Liver (tissue), 3 donors: Measurements from ENCODE around the gene GRIPAP1.

Experiments
- ATF3 ChIP-seq: IDR thresholded peaks from 2 replicates; pipeline ENCODE4 v1.6.1; 2016; ENCODE audit warnings: antibody characterized with exemption
- CTCF ChIP-seq: fragments of 150-350 bp; IDR thresholded peaks from 2 replicates; pipeline ENCODE4 v1.5.1; 2017; ENCODE audit warnings: improper control_type of control experiment, low read depth, low read length; ENCODE audit not compliant: missing input control
- EGR1 ChIP-seq, 2 donors: IDR thresholded peaks; 2 replicates each; pipeline ENCODE4 v1.6.1; 2016 to 2018; ENCODE audit warnings: antibody characterized with exemption in 2 of 2, low read depth in 2 of 2
- JUND ChIP-seq, 2 donors: IDR thresholded peaks; 2 replicates each; pipeline ENCODE4 v1.6.1; 2016; ENCODE audit warnings: antibody characterized with exemption in 2 of 2
- RAD21 ChIP-seq, 2 donors: IDR thresholded peaks; 2 replicates each; pipeline ENCODE4 v1.6.1; 2016; ENCODE audit warnings: antibody characterized with exemption in 2 of 2, mild to moderate bottlenecking in 2 of 2
- REST ChIP-seq: IDR thresholded peaks from 2 replicates; pipeline ENCODE4 v1.6.1; 2016; ENCODE audit warnings: antibody characterized with exemption, mild to moderate bottlenecking
- RXRA ChIP-seq, 2 donors: IDR thresholded peaks; 2 replicates each; pipeline ENCODE4 v1.6.1; 2017 to 2018; ENCODE audit warnings: antibody characterized with exemption in 2 of 2, mild to moderate bottlenecking in 1 of 2
- TAF1 ChIP-seq: conservative IDR thresholded peaks from 2 replicates; pipeline ENCODE4 v1.6.1; 2016; ENCODE audit warnings: antibody characterized with exemption, mild to moderate bottlenecking
- YY1 ChIP-seq: IDR thresholded peaks from 2 replicates; pipeline ENCODE4 v1.6.1; 2016; ENCODE audit warnings: antibody characterized with exemption, mild to moderate bottlenecking
- ZBTB33 ChIP-seq: IDR thresholded peaks from 2 replicates; pipeline ENCODE4 v1.6.1; 2016; ENCODE audit warnings: antibody characterized with exemption
- donor health status: healthy.
- donor health status: healthy.

GRCh38 chrX:48997865-48998264 lies 4.2 kb downstream of the GRIPAP1 start:
- no peak for TF ChIP-seq CTCF
- no peak for TF ChIP-seq ZBTB33
- TF ChIP-seq REST, result no peak
- TF ChIP-seq EGR1 (IDR thresholded peaks at IDR 0.05; ENCODE audit: low read depth in 2 of 2), result no peak
- TF ChIP-seq ATF3, result no peak
- TF ChIP-seq JUND (IDR thresholded peaks at IDR 0.05), result no peak
- no peak for TF ChIP-seq YY1
- TF ChIP-seq RAD21 (IDR thresholded peaks at IDR 0.05), result no peak
- TF ChIP-seq RXRA (IDR thresholded peaks at IDR 0.05), result no peak
- no peak for TF ChIP-seq TAF1
